ENCODE data around the gene RAB36. TPM values are rescaled to one million over a fixed set of nuclear protein-coding genes. Genes with fewer than 3 reads are reported as not detected.

The RAB36 gene
- total and polyA plus RNA-seq, 4 donors, result 0.22 to 0.56 (median 0.37) TPM

GRCh38 chr22:23199159-23199558 is 53.9 kb downstream of the RAB36 start:
- TF ChIP-seq FOXA2 (IDR thresholded peaks at IDR 0.05) (no peak), RXRA (IDR thresholded peaks at IDR 0.05) (no peak), NR2F2 (IDR thresholded peaks at IDR 0.05) (no peak), ZBTB33 (IDR thresholded peaks at IDR 0.05) (no peak), EGR1 (IDR thresholded peaks at IDR 0.05; ENCODE audit: low read depth in 2 of 2) (no peak), TAF1 (conservative IDR thresholded peaks at IDR 0.05) (no peak), FOXA1 (IDR thresholded peaks at IDR 0.05) (no peak), YY1 (IDR thresholded peaks at IDR 0.05) (no peak), HNF4A (conservative IDR thresholded peaks at IDR 0.05) (no peak), SP1 (IDR thresholded peaks at IDR 0.05) (no peak), RAD21 (IDR thresholded peaks at IDR 0.05) (no peak), JUND (IDR thresholded peaks at IDR 0.05) (no peak), REST (IDR thresholded peaks at IDR 0.05) (no peak), HNF4G (IDR thresholded peaks at IDR 0.05) (no peak)
- TF ChIP-seq, protein P1, sequence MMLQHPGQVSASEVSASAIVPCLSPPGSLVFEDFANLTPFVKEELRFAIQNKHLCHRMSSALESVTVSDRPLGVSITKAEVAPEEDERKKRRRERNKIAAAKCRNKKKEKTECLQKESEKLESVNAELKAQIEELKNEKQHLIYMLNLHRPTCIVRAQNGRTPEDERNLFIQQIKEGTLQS (IDR thresholded peaks at IDR 0.05), result no peak
- TF ChIP-seq, protein P2, sequence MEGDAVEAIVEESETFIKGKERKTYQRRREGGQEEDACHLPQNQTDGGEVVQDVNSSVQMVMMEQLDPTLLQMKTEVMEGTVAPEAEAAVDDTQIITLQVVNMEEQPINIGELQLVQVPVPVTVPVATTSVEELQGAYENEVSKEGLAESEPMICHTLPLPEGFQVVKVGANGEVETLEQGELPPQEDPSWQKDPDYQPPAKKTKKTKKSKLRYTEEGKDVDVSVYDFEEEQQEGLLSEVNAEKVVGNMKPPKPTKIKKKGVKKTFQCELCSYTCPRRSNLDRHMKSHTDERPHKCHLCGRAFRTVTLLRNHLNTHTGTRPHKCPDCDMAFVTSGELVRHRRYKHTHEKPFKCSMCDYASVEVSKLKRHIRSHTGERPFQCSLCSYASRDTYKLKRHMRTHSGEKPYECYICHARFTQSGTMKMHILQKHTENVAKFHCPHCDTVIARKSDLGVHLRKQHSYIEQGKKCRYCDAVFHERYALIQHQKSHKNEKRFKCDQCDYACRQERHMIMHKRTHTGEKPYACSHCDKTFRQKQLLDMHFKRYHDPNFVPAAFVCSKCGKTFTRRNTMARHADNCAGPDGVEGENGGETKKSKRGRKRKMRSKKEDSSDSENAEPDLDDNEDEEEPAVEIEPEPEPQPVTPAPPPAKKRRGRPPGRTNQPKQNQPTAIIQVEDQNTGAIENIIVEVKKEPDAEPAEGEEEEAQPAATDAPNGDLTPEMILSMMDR (IDR thresholded peaks at IDR 0.05; ENCODE audit: low read depth, low read length, missing input control), result no peak
- TF ChIP-seq, protein P3, sequence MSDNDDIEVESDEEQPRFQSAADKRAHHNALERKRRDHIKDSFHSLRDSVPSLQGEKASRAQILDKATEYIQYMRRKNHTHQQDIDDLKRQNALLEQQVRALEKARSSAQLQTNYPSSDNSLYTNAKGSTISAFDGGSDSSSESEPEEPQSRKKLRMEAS (IDR thresholded peaks at IDR 0.05), result no peak
- WGBS, result 76% methylated on average over 8 of the region's 8 CpGs
- Histone ChIP-seq H3K9me3 (ENCODE audit: control insufficient read depth in 4 of 4, low read length in 3 of 4) (no peaks in the 10 kb centered on the region), H3K4me1 (ENCODE audit: control insufficient read depth in 4 of 4, insufficient read depth in 4 of 4, low read length in 3 of 4) (peaks cover 4 to 10% (median 9%) of the 10 kb centered on the region in 4 donors), H3K36me3 (ENCODE audit: control insufficient read depth in 4 of 4, insufficient read depth in 3 of 4, low read depth in 1 of 4, low read length in 3 of 4) (no peaks in the 10 kb centered on the region), H3K9ac (ENCODE audit: low read depth in 1 of 2, low read length in 2 of 2) (no peak overlapping the region), H3K4me3 (ENCODE audit: low read depth in 1 of 3, low read length in 3 of 3) (no peak overlapping the region), H3K27ac (ENCODE audit: low read depth in 1 of 2, low read length in 2 of 2) (no peak overlapping the region), H3K27me3 (ENCODE audit: control insufficient read depth in 4 of 4, insufficient read depth in 4 of 4, low read length in 3 of 4) (no peaks in the 10 kb centered on the region)
- DNase-seq (ENCODE audit: low spot score), result no peak

- DNase-seq (ENCODE audit: low spot score), result no peak
- H3K4me3 ChIP-seq (ENCODE audit: low read depth in 1 of 3, low read length in 3 of 3), result no peak overlapping the region
- TF ChIP-seq, protein P1 (IDR thresholded peaks at IDR 0.05), result no peak
- TF ChIP-seq, protein P3 (IDR thresholded peaks at IDR 0.05), result no peak
- TF ChIP-seq RXRA (IDR thresholded peaks at IDR 0.05) (no peak), HNF4A (conservative IDR thresholded peaks at IDR 0.05) (no peak), EGR1 (IDR thresholded peaks at IDR 0.05; ENCODE audit: low read depth in 2 of 2) (no peak), JUND (IDR thresholded peaks at IDR 0.05) (no peak)
- no peak overlapping the region for H3K27ac ChIP-seq (ENCODE audit: low read depth in 1 of 2, low read length in 2 of 2)
- no peak overlapping the region for H3K9ac ChIP-seq (ENCODE audit: low read depth in 1 of 2, low read length in 2 of 2)
- peaks cover 13 to 27% (median 21%) of the 10 kb centered on the region in 4 donors for H3K4me1 ChIP-seq (ENCODE audit: control insufficient read depth in 4 of 4, insufficient read depth in 4 of 4, low read length in 3 of 4)
- no peaks in the 10 kb centered on the region for H3K9me3 ChIP-seq (ENCODE audit: control insufficient read depth in 4 of 4, low read length in 3 of 4)
- H3K27me3 ChIP-seq (ENCODE audit: control insufficient read depth in 4 of 4, insufficient read depth in 4 of 4, low read length in 3 of 4), result no peaks in the 10 kb centered on the region
- H3K36me3 ChIP-seq (ENCODE audit: control insufficient read depth in 4 of 4, insufficient read depth in 3 of 4, low read depth in 1 of 4, low read length in 3 of 4), result no peaks in the 10 kb centered on the region
- 88% methylated on average over 5 of the region's 5 CpGs for WGBS
These were observed 55.6 kb downstream of the RAB36 start for GRCh38 chr22:23200898-23201297.

Data from liver (tissue), 9 donors.